Hindlimb muscle (tissue), 1 donor: Measurements from ENCODE around the gene LRP1-AS. TPM values are rescaled to one million over a fixed set of nuclear protein-coding genes. Genes with fewer than 3 reads are reported as not detected.
A peak's percentile ranks its signal among the peaks of the same experiment; 100 is the strongest.

Experiments
- DNase-seq: peaks from one replicate; pipeline ENCODE4 v3.0.0-alpha.2; 2013
- polyA plus RNA-seq: library from polyadenylated mRNA; unstranded; fragments of 120-200 nt; gene quantifications from one replicate; pipeline ENCODE4 v1.2.1, GENCODE V29; 2013; ENCODE audit not compliant: insufficient read length

Gene LRP1-AS
- 0.45 TPM for polyA plus RNA-seq

- no peak for DNase-seq
These were observed at the start of gene LRP1-AS for GRCh38 chr12:57146961-57147944. Gene LRP1-AS (minus strand): TSS chr12:57147619.

GRCh38 chr12:57196956-57197355 lies 49.5 kb upstream of the LRP1-AS start:
- DNase-seq = no peak

DNA sequence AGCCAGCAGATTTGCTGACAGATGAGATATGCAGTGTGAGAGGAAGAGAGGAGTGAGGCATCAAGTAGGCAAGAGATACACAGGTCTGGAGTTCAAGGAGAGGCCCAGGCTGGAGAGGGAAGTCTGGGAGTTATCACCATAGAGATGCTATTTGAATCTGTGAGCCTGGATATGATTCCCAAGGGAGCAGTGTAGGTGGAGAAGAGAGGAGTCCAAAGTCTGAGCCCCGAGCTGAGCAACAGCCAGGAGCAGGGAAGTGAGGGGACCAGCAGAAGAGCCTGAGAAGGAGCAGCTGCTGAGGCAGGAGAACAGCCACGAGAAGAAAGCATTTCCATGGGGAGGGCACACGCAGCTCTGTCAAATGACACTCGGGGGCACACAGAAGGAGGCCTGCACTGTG lies 49.0 kb upstream of the LRP1-AS start:
- no peak for DNase-seq

DNA sequence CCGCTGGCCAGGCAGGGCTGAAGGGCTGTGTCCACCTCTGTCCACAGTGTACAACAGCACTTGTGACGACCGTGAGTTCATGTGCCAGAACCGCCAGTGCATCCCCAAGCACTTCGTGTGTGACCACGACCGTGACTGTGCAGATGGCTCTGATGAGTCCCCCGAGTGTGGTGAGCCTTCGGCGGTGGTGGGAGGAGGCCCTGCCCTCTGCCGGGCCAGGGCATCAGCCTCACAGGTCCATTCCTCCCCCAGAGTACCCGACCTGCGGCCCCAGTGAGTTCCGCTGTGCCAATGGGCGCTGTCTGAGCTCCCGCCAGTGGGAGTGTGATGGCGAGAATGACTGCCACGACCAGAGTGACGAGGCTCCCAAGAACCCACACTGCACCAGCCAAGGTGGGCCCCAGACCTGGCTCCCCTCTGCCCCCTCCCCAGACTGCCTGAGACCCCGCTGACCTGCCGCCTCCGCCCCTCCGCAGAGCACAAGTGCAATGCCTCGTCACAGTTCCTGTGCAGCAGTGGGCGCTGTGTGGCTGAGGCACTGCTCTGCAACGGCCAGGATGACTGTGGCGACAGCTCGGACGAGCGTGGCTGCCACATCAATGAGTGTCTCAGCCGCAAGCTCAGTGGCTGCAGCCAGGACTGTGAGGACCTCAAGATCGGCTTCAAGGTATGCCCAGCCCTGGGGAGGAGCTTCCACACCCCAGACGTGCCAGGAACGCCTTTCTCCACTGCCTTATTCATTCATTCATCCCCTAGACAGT lies 48.4 kb upstream of the LRP1-AS start:
- DNase-seq = no peak

DNA sequence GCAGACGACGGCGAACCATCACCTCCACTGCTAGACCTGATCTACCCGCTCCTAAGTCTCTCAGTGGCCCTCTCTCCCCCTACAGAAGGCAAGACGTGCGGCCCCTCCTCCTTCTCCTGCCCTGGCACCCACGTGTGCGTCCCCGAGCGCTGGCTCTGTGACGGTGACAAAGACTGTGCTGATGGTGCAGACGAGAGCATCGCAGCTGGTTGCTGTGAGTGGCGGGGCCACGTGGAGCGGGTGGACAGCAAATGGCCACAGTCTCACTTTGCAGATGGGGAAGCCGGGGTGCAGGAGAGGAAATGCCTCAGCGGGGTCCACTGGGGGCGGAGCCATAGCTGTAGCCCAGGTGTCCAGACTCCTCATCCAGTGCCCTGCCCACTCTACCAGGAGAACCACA lies 47.8 kb upstream of the LRP1-AS start:
- no peak for DNase-seq

DNA sequence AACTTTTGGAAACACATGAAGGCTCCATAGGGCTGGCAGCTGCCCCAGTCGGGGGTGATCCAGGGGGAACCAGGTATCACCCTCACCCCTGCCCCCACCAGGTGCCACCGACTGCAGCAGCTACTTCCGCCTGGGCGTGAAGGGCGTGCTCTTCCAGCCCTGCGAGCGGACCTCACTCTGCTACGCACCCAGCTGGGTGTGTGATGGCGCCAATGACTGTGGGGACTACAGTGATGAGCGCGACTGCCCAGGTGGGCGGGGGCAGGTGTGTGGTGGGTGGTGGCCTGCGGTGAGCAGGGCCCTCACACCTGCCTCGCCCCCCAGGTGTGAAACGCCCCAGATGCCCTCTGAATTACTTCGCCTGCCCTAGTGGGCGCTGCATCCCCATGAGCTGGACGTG lies 46.8 kb upstream of the LRP1-AS start:
- DNase-seq = no peak

GRCh38 chr12:57193706-57194245 lies 46.4 kb upstream of the LRP1-AS start:
- no peak for DNase-seq

DNA sequence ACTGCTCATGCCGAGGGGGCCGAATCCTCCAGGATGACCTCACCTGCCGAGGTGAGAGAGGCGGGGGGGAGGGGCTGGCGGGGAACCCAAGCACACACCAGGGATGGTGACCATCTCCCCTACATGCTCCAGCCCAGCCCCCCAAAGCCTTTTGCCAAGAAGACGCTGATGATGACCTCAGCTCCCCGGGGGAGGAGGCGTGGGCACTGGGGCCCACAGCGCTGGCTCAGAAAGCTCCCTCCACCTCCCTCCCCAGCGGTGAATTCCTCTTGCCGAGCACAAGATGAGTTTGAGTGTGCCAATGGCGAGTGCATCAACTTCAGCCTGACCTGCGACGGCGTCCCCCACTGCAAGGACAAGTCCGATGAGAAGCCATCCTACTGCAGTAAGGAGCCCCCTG lies 45.5 kb upstream of the LRP1-AS start:
- DNase-seq = no peak

- DNase-seq = no peak
These were observed 44.0 kb upstream of the LRP1-AS start for GRCh38 chr12:57191410-57191809.

GRCh38 chr12:57190821-57191220 lies 43.4 kb upstream of the LRP1-AS start:
- no peak for DNase-seq

DNA sequence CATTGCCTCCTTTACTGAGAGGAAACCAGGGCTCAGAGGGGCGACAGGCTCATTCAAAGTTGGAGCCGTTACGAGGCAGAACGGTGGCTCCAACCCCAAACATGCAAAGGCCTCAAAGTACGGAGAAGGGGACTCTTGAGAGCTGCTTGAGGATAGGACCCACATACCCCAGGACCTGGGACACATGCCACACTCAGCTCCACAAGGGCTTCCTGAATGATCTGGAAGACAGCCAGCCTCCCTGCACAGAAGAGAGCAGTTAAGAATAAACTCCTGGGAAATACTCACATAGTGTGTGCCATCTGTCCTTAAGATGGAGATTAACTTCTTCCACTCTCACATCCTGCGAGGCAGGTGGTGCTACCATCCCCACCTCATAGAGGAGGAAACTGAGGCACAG lies 42.6 kb upstream of the LRP1-AS start:
- DNase-seq = no peak

- DNase-seq = no peak
These were observed 40.6 kb upstream of the LRP1-AS start for GRCh38 chr12:57188090-57188425.

DNA sequence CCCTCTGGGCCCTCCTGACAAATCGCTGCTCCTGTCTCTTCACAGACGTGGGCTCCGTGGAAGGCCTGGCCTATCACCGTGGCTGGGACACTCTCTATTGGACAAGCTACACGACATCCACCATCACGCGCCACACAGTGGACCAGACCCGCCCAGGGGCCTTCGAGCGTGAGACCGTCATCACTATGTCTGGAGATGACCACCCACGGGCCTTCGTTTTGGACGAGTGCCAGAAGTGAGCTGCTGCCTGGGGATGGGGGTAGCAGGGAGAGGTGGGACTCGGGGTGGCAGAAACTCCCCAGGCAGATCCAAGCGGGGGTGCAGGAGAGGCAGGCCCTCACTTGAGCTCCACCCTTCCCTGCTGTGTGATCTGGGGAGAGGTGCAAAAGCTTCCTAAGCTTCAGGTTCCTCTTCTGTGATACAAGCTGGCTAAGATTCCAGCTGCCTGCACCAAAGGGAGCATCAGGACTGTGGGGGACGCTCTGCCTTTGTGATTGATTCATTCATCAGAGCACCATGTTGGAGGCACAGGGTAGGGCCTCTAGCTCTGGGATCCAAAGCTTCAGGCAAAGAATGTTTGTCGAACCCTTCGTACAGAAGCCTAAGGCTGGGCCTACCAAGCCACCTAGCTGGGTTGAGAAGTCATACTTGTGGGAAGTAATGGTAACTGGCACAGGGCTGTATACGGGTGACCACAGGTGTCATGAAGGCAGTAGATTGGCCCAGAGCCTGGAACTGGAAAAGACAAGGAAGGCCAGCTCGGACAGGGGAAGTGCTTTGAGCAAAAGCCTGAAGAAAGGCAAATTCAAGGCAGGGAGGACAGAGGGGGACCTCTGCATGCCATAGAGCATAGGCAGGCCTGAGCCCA lies 40.0 kb upstream of the LRP1-AS start:
- no peak for DNase-seq

GRCh38 chr12:57185906-57186508 lies 38.6 kb upstream of the LRP1-AS start:
- DNase-seq = no peak

- no peak for DNase-seq
These were observed 38.0 kb upstream of the LRP1-AS start for GRCh38 chr12:57185403-57185802.

- DNase-seq = no peak
These were observed 36.7 kb upstream of the LRP1-AS start for GRCh38 chr12:57183939-57184725.

- DNase-seq = peak; percentile 79
These were observed 35.6 kb upstream of the LRP1-AS start for GRCh38 chr12:57182918-57183575.

- DNase-seq = no peak
These were observed 34.2 kb upstream of the LRP1-AS start for GRCh38 chr12:57181561-57182155.

DNA sequence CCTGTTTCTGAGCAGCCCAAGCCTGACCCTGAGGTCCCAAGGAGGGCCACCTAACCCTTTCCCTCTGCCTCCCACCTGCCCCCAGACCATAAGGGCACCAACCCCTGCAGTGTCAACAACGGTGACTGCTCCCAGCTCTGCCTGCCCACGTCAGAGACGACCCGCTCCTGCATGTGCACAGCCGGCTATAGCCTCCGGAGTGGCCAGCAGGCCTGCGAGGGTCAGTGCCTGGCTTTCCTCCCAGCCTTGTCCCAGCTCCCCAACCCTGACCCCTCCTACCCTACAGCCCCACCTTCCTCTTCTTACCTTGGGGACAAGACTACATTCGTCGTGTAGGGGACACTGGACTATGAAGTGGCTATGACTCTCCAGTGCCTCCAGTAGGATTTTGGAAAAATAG lies 33.7 kb upstream of the LRP1-AS start:
- no peak for DNase-seq

- no peak for DNase-seq
These were observed 33.0 kb upstream of the LRP1-AS start for GRCh38 chr12:57180321-57180989.
